A673 (cell line): Measurements from ENCODE around the gene TMEM214. TPM values are rescaled to one million over a fixed set of nuclear protein-coding genes. Genes with fewer than 3 reads are reported as not detected.
A peak's percentile ranks its signal among the peaks of the same experiment; 100 is the strongest.

ENCODE experiments used
- BruUV-seq: library from RNA; stranded (reverse); fragments of 400-500 nt; replicated peaks from 2 replicates; lab custom pipeline; 2021; lab: Mats Ljungman, UMichigan
- CTCF ChIA-PET: fragments of 300-600 bp; sonication (Branson Sonifier 250); formaldehyde crosslinking; loops from one replicate; lab custom pipeline; 2022; ENCODE audit warnings: antibody characterized with exemption; lab: Charles Lee
- POLR2A ChIA-PET: fragments of 300-600 bp; sonication (Branson Sonifier 250); formaldehyde crosslinking; loops from one replicate; lab custom pipeline; 2022; ENCODE audit warnings: antibody characterized with exemption; ENCODE audit not compliant: low non-redundant PET; lab: Charles Lee
- DNase-seq: peaks from one replicate; pipeline ENCODE4 v3.0.0-alpha.2; 2015; ENCODE audit warnings: low spot score
- H3K27ac ChIP-seq: fragments of 200-600 bp; sonication (generic); 2 replicates; pipeline ENCODE4 v1.5.1; 2016; ENCODE audit warnings: mixed run types, low read depth, mild to moderate bottlenecking, mixed read lengths, antibody characterized with exemption, low read length; ENCODE audit not compliant: poor library complexity, severe bottlenecking
- H3K27me3 ChIP-seq: fragments of 200-600 bp; sonication (generic); replicated peaks from 2 replicates; pipeline ENCODE4 v1.6.1; 2017; ENCODE audit warnings: mixed run types, low read depth, mild to moderate bottlenecking, mixed read lengths, antibody characterized with exemption, low read length; ENCODE audit not compliant: insufficient read depth, poor library complexity
- H3K36me3 ChIP-seq: fragments of 200-600 bp; sonication (generic); 2 replicates; pipeline ENCODE4 v1.6.1; 2016; ENCODE audit warnings: mixed run types, mild to moderate bottlenecking, mixed read lengths, antibody characterized with exemption, low read length; ENCODE audit not compliant: insufficient read depth, poor library complexity, severe bottlenecking
- H3K4me1 ChIP-seq: fragments of 200-600 bp; sonication (generic); 2 replicates; pipeline ENCODE4 v1.6.1; 2017; ENCODE audit warnings: mixed run types, mild to moderate bottlenecking, mixed read lengths, antibody characterized with exemption, low read length; ENCODE audit not compliant: insufficient read depth, poor library complexity, severe bottlenecking
- H3K4me3 ChIP-seq: fragments of 200-600 bp; sonication (generic); 2 replicates; pipeline ENCODE4 v1.5.1; 2016; ENCODE audit warnings: low read depth, mixed run types, mild to moderate bottlenecking, mixed read lengths, low read length; ENCODE audit not compliant: poor library complexity, severe bottlenecking
- H3K9me3 ChIP-seq: fragments of 200-600 bp; sonication (generic); 2 replicates; pipeline ENCODE4 v1.6.1; 2016; ENCODE audit warnings: mixed run types, low read depth, mild to moderate bottlenecking, mixed read lengths, antibody characterized with exemption, low read length; ENCODE audit not compliant: poor library complexity, severe bottlenecking
- CTCF ChIP-seq: fragments of 300-800, 200-600 bp; sonication (generic); conservative IDR thresholded peaks from 2 replicates; pipeline ENCODE4 v1.5.1; 2017; ENCODE audit warnings: low read depth, mild to moderate bottlenecking, antibody characterized with exemption, low read length, moderate library complexity, mixed read lengths
- EZH2 ChIP-seq: fragments of 200-600 bp; sonication (generic); IDR thresholded peaks from 2 replicates; pipeline ENCODE4 v1.6.1; 2017; ENCODE audit warnings: borderline replicate concordance, low read depth, mild to moderate bottlenecking, mixed read lengths, antibody characterized with exemption, low read length; ENCODE audit not compliant: poor library complexity, severe bottlenecking
- intact Hi-C: fragments of 100-400 bp; cut with micrococcal nuclease; formaldehyde crosslinking; loops from one replicate; pipeline ENCODE4 v1.10.0; 2022; ENCODE audit not compliant: unreplicated experiment
- total RNA-seq: library from RNA; stranded (reverse); gene quantifications from 2 replicates; pipeline ENCODE4 v1.2.3, GENCODE V29; 2021

Gene TMEM214
- total RNA-seq, 1 experiment from 2014 or later = 76.7 TPM

- intact Hi-C loops = no loop called here
- peaks cover 41% of the 10 kb centered on the region for H3K4me1 ChIP-seq
- H3K27me3 ChIP-seq = no peaks in the 10 kb centered on the region
- peak within 1 kb of the TSS; percentile 99 for H3K4me3 ChIP-seq
- H3K9me3 ChIP-seq = no peaks in the 10 kb centered on the region
- ChIA-PET POLR2A (interaction anchor here (0.5 to 0.6 kb wide), 2 partner anchors 16 to 234 kb away, joined by 3 to 15 read pairs; no protein-coding TSS in a partner anchor), CTCF (interaction anchor here (1.2 to 2.0 kb wide), 2 partner anchors 10 to 16 kb away, joined by 5 to 10 read pairs; no protein-coding TSS in a partner anchor)
- DNase-seq = peak; percentile 96
- H3K36me3 ChIP-seq = peaks cover 21% of the 10 kb centered on the region
- peak within 1 kb of the TSS; percentile 87 for H3K27ac ChIP-seq
- BruUV-seq = no TSS peak
- 0 out of 2 replicates have a peak, but pooled peaks have one; percentile 11 for TF ChIP-seq CTCF
- no peak for TF ChIP-seq EZH2
Measured at GRCh38 chr2:27071277-27071989, 38.7 kb downstream of the TMEM214 start, which contains the start of gene OST4. TSS of gene OST4 (minus strand) at chr2:27071654.

- DNase-seq = peak; percentile 63
- BruUV-seq = no TSS peak
- H3K27ac ChIP-seq = peak overlapping the region; percentile 87
- CTCF ChIA-PET = interaction anchor here (1.2 to 2.0 kb wide), 3 partner anchors 9 to 22 kb away, joined by 4 to 10 read pairs (median 5); no protein-coding TSS in a partner anchor
- H3K9me3 ChIP-seq = no peaks in the 10 kb centered on the region
- H3K4me1 ChIP-seq = peaks cover 41% of the 10 kb centered on the region
- H3K4me3 ChIP-seq = peak overlapping the region; percentile 99
- TF ChIP-seq EZH2 = no peak
- TF ChIP-seq CTCF = no peak
- POLR2A ChIA-PET = interaction anchor here (0.6 kb wide), 1 partner anchor 233 kb away, joined by 3 read pairs; no protein-coding TSS in a partner anchor
- no peaks in the 10 kb centered on the region for H3K27me3 ChIP-seq
- H3K36me3 ChIP-seq = peaks cover 21% of the 10 kb centered on the region
- intact Hi-C loops = no loop called here
Measured at GRCh38 chr2:27071990-27072830, 39.4 kb downstream of the TMEM214 start.

GRCh38 chr2:27072920-27073319, 40.2 kb downstream of the TMEM214 start:
- H3K27ac ChIP-seq = peak overlapping the region; percentile 87

More at GRCh38 chr2:27072920-27073319, 40.2 kb downstream of the TMEM214 start:
- no peaks in the 10 kb centered on the region for H3K27me3 ChIP-seq
- H3K4me3 ChIP-seq = no peak overlapping the region
- H3K4me1 ChIP-seq = peaks cover 44% of the 10 kb centered on the region
- no peak for DNase-seq
- no peak for TF ChIP-seq CTCF
- TF ChIP-seq EZH2 = no peak
- POLR2A ChIA-PET = interaction anchor here (0.6 kb wide), 1 partner anchor 767 kb away, joined by 4 read pairs; no protein-coding TSS in a partner anchor
- BruUV-seq = no TSS peak
- H3K36me3 ChIP-seq = peaks cover 21% of the 10 kb centered on the region
- H3K9me3 ChIP-seq = no peaks in the 10 kb centered on the region
- intact Hi-C loops = no loop called here
- CTCF ChIA-PET = interaction anchor here (1.6 to 2.0 kb wide), 2 partner anchors 8 to 23 kb away, joined by 4 to 10 read pairs; no protein-coding TSS in a partner anchor
